Neuron (in vitro differentiated cells): ENCODE data around the gene TRIM26.
"Not testable (repeated sequence)": the region's sequence is repeated elsewhere in the genome, so short reads cannot be mapped to it uniquely, and the experiment has no call there.

ENCODE experiments used
- H2AFZ ChIP-seq: one replicate; pipeline ENCODE4 v1.6.1; 2013; ENCODE audit warnings: low read depth, mild to moderate bottlenecking, inconsistent platforms, low read length, moderate library complexity
- H3K27me3 ChIP-seq: one replicate; pipeline ENCODE4 v1.6.1; 2013; ENCODE audit warnings: low read length; ENCODE audit not compliant: insufficient read depth
- H3K36me3 ChIP-seq: one replicate; pipeline ENCODE4 v1.6.1; 2013; ENCODE audit warnings: low read length; ENCODE audit not compliant: insufficient read depth
- H3K4me1 ChIP-seq: one replicate; pipeline ENCODE4 v1.6.1; 2013; ENCODE audit warnings: low read length; ENCODE audit not compliant: insufficient read depth
- H3K4me3 ChIP-seq: 2 replicates; pipeline ENCODE4 v1.5.1; 2013; ENCODE audit warnings: mild to moderate bottlenecking, low read length, moderate library complexity
- H3K9me3 ChIP-seq: one replicate; pipeline ENCODE4 v1.6.1; 2013; ENCODE audit warnings: low read length

Gene TRIM26

GRCh38 chr6:30152016-30152673 lies 61.1 kb downstream of the TRIM26 start:
- no peaks in the 10 kb centered on the region for H3K36me3 ChIP-seq
- H3K9me3 ChIP-seq = no peaks in the 10 kb centered on the region
- no peak overlapping the region for H3K4me3 ChIP-seq
- H2AFZ ChIP-seq = no peak overlapping the region
- H3K4me1 ChIP-seq = no peaks in the 10 kb centered on the region
- peaks cover 24% of the 10 kb centered on the region for H3K27me3 ChIP-seq

DNA sequence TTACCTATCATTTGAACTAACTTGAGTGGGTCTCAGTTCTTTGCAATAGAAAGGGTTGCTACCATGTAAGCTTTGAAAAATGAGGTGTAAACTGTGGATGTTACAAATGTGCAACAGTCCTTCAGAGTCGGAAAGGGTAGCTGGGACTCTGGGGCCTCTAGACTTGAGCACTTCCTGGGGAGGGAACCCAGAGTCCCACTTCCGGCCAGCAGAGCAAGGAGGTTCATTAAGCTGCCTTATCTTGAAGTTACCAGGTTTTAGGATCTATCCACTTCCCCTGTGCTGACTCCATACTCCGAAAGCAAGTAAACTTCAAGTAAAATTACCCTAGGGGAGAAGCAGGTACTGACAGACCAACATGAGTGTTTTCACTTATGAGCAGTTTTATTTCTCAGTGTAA lies 61.6 kb downstream of the TRIM26 start:
- Histone ChIP-seq H3K4me3 (no peak overlapping the region), H3K36me3 (no peaks in the 10 kb centered on the region), H3K9me3 (no peaks in the 10 kb centered on the region), H3K27me3 (peaks cover 24% of the 10 kb centered on the region), H2AFZ (no peak overlapping the region), H3K4me1 (no peaks in the 10 kb centered on the region)

DNA sequence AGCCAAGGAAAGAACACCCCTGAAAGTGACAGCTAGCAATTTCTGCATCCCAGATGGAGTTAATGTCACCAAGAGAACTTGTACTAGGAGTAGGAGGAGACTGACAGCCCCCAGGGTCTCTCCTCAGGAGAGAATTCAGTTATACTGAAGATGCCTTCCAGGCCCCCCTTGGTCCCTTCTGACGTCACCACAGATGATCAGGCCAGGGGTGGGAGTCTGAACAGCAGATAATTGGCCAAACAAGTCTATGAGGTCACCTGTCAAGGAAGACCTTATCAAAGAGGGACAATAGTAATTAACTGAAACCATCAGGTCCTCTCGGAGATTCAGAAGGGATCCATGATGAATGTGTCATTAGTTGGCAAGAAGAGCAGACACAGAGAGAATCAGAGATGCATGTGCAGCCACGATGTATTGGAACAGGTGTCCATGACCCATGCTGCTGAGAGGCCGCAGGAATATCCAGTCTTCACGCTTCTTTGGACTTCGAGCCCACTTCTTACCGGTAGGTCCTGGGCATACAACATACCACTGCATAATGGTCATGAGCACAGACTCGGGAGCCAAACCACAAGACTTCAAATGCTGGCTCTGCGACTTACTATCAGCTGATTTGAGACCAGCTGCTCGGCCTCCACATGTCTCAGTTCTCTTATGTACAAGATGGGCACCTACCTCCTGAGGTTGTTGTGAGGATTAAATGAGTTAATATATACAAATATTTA lies 62.4 kb downstream of the TRIM26 start:
- H3K9me3 ChIP-seq = no peaks in the 10 kb centered on the region
- no peaks in the 10 kb centered on the region for H3K4me1 ChIP-seq
- no peak overlapping the region for H2AFZ ChIP-seq
- H3K36me3 ChIP-seq = no peaks in the 10 kb centered on the region
- H3K4me3 ChIP-seq = no peak overlapping the region
- H3K27me3 ChIP-seq = peaks cover 24% of the 10 kb centered on the region

- no peaks in the 10 kb centered on the region for H3K9me3 ChIP-seq
- H3K4me1 ChIP-seq = no peaks in the 10 kb centered on the region
- no peak overlapping the region for H2AFZ ChIP-seq
- no peak overlapping the region for H3K4me3 ChIP-seq
- H3K36me3 ChIP-seq = no peaks in the 10 kb centered on the region
- peaks cover 24% of the 10 kb centered on the region for H3K27me3 ChIP-seq
Measured at GRCh38 chr6:30149858-30150550, 63.2 kb downstream of the TRIM26 start.

GRCh38 chr6:30149234-30149633 lies 64.0 kb downstream of the TRIM26 start:
- no peak overlapping the region for H2AFZ ChIP-seq
- H3K36me3 ChIP-seq = no peaks in the 10 kb centered on the region
- H3K4me1 ChIP-seq = no peaks in the 10 kb centered on the region
- H3K27me3 ChIP-seq = peaks cover 21% of the 10 kb centered on the region
- no peak overlapping the region for H3K4me3 ChIP-seq
- no peaks in the 10 kb centered on the region for H3K9me3 ChIP-seq

DNA sequence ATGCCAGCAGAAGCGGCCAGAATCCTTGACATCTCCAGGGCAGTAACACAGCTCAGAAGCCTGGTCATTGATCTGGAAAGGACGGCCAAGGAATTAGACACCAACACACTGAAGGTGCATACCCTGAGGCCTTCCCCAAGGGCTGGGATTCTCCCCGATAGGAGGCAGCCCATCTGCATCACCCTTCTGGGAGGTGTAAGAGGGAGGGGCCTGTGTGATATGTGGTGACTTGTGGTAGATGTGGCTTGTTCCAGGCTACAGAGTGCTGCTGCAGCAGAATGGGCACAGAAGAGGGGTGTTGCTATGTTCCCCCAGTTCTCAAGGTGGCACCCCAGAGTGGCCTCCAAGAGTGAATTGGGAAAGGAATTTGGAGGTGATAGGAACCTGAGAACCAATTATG lies 66.1 kb downstream of the TRIM26 start:
- no peaks in the 10 kb centered on the region for H3K9me3 ChIP-seq
- no peaks in the 10 kb centered on the region for H3K36me3 ChIP-seq
- H3K27me3 ChIP-seq = peaks cover 12% of the 10 kb centered on the region
- H3K4me3 ChIP-seq = no peak overlapping the region
- H2AFZ ChIP-seq = no peak overlapping the region
- H3K4me1 ChIP-seq = no peaks in the 10 kb centered on the region

GRCh38 chr6:30145818-30146217 lies 67.4 kb downstream of the TRIM26 start:
- Histone ChIP-seq H3K27me3 (peaks cover 8% of the 10 kb centered on the region), H3K4me1 (no peaks in the 10 kb centered on the region), H3K9me3 (no peaks in the 10 kb centered on the region)

DNA sequence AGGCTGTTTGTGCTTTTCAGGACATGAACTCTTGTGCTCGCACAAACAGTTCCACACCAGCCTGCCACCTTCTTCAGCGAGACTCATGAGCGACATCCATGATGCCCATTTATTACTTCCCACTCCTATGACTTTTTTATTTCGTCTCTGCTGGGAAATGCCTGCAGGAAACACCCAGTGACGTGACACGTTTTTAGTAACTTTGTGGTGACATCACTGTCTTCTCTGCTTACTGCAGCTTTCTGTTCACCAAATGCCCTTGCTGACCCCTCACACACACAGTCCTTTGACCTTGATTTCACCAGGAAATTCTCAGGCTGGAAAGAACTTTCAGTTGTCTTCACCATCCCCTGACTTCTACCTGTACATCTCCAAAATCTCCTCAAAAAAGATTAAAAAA lies 68.4 kb downstream of the TRIM26 start:
- no peaks in the 10 kb centered on the region for H3K9me3 ChIP-seq
- H3K4me3 ChIP-seq = no peak overlapping the region
- H3K36me3 ChIP-seq = no peaks in the 10 kb centered on the region
- H3K27me3 ChIP-seq = peaks cover 2% of the 10 kb centered on the region
- no peaks in the 10 kb centered on the region for H3K4me1 ChIP-seq
- no peak overlapping the region for H2AFZ ChIP-seq

More at GRCh38 chr6:30145818-30146217, 67.4 kb downstream of the TRIM26 start:
- Histone ChIP-seq H3K4me3 (no peak overlapping the region), H3K36me3 (no peaks in the 10 kb centered on the region), H2AFZ (no peak overlapping the region)

GRCh38 chr6:30143780-30144179 lies 69.4 kb downstream of the TRIM26 start:
- Histone ChIP-seq H3K4me1 (no peaks in the 10 kb centered on the region), H3K4me3 (no peak overlapping the region), H2AFZ (no peak overlapping the region), H3K9me3 (no peaks in the 10 kb centered on the region), H3K27me3 (peaks cover 2% of the 10 kb centered on the region), H3K36me3 (no peaks in the 10 kb centered on the region)

DNA sequence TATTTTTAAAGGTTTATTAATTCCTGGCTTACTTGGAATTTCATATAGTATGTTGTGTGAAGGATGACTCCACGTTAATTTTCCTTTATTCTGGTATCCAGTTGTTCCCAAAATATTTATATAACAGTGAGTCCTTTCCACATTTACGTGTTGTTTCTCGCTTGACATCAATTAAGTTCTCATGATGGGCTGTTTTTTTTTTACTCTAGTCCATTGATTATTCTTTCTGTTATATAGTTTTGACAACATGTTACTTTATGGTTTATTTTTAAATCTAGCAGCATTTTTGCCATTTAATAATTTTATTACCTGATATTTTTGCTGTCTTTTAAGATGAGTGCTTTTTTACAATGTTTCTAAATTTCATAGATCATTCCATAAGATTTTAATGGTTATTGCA lies 70.5 kb downstream of the TRIM26 start:
- H3K4me1 ChIP-seq = no peaks in the 10 kb centered on the region
- no peaks in the 10 kb centered on the region for H3K9me3 ChIP-seq
- H2AFZ ChIP-seq = no peak overlapping the region
- H3K36me3 ChIP-seq = no peaks in the 10 kb centered on the region
- no peak overlapping the region for H3K4me3 ChIP-seq
- H3K27me3 ChIP-seq = no peaks in the 10 kb centered on the region

GRCh38 chr6:30140240-30140639 lies 73.0 kb downstream of the TRIM26 start:
- not testable (repeated sequence) for H3K4me1 ChIP-seq, H3K27me3 ChIP-seq, H3K36me3 ChIP-seq, H3K4me3 ChIP-seq, H2AFZ ChIP-seq, H3K9me3 ChIP-seq

- Histone ChIP-seq H3K27me3 (peaks cover 16% of the 10 kb centered on the region), H3K4me3 (no peak overlapping the region), H3K9me3 (no peaks in the 10 kb centered on the region), H2AFZ (no peak overlapping the region), H3K4me1 (no peaks in the 10 kb centered on the region), H3K36me3 (no peaks in the 10 kb centered on the region)
Measured at GRCh38 chr6:30136570-30137286, 76.5 kb downstream of the TRIM26 start.

- Histone ChIP-seq H2AFZ (no peak within 1 kb of the TSS), H3K4me1 (no peaks in the 10 kb centered on the region), H3K27me3 (peaks cover 18% of the 10 kb centered on the region), H3K36me3 (no peaks in the 10 kb centered on the region), H3K4me3 (no peak within 1 kb of the TSS), H3K9me3 (no peaks in the 10 kb centered on the region)
Measured at GRCh38 chr6:30135757-30136156, 77.4 kb downstream of the TRIM26 start, which contains the start of gene TRIM40. TRIM40 (plus strand) TSS chr6:30136140; CDS start chr6:30137037, 897 bp downstream.
